ENCODE measurements around the gene TIMP3.

Gene TIMP3

GRCh38 chr22:32788904-32789624, 12.4 kb upstream of the TIMP3 start:
- DNase-seq (ENCODE audit: low read depth, low spot score) = no peak
- no peak overlapping the region for H3K9ac ChIP-seq (ENCODE audit: insufficient read length, low read depth)
- no peak overlapping the region for H3K4me3 ChIP-seq (ENCODE audit: insufficient read length, low read depth)
- H3K36me3 ChIP-seq (ENCODE audit: insufficient read depth, insufficient read length, low read length) = no peaks in the 10 kb centered on the region
- no peaks in the 10 kb centered on the region; the same call in 1 of the 2 replicates for H3K9me3 ChIP-seq (ENCODE audit: insufficient read depth, low read length)
- no peaks in the 10 kb centered on the region for H3K27me3 ChIP-seq (ENCODE audit: insufficient read depth, insufficient read length)
- TF ChIP-seq ZNF274 (IDR thresholded peaks at IDR 0.05; ENCODE audit: low read depth, low read length) (no peak), SUZ12 (IDR thresholded peaks at IDR 0.05; ENCODE audit: extremely low read depth, insufficient read depth, insufficient read length) (no peak), YY1 (IDR thresholded peaks at IDR 0.05; ENCODE audit: insufficient read depth, insufficient read length) (no peak)
- no peaks in the 10 kb centered on the region for H3K4me1 ChIP-seq (ENCODE audit: insufficient read depth, insufficient read length)

- DNase-seq (ENCODE audit: low read depth, low spot score) = no peak
- no peaks in the 10 kb centered on the region for H3K27me3 ChIP-seq (ENCODE audit: insufficient read depth, insufficient read length)
- no peaks in the 10 kb centered on the region for H3K4me1 ChIP-seq (ENCODE audit: insufficient read depth, insufficient read length)
- TF ChIP-seq ZNF274 (IDR thresholded peaks at IDR 0.05; ENCODE audit: low read depth, low read length) (no peak), YY1 (IDR thresholded peaks at IDR 0.05; ENCODE audit: insufficient read depth, insufficient read length) (no peak), SUZ12 (IDR thresholded peaks at IDR 0.05; ENCODE audit: extremely low read depth, insufficient read depth, insufficient read length) (no peak)
- H3K9ac ChIP-seq (ENCODE audit: insufficient read length, low read depth) = no peak overlapping the region
- no peak overlapping the region for H3K4me3 ChIP-seq (ENCODE audit: insufficient read length, low read depth)
- no peaks in the 10 kb centered on the region for H3K36me3 ChIP-seq (ENCODE audit: insufficient read depth, insufficient read length, low read length)
- H3K9me3 ChIP-seq (ENCODE audit: insufficient read depth, low read length) = no peaks in the 10 kb centered on the region; the same call in 1 of the 2 replicates
Observed at GRCh38 chr22:32789797-32790620, 11.5 kb upstream of the TIMP3 start.

GRCh38 chr22:32791056-32791455, 10.4 kb upstream of the TIMP3 start:
- Histone ChIP-seq H3K4me3 (ENCODE audit: insufficient read length, low read depth) (no peak overlapping the region), H3K4me1 (ENCODE audit: insufficient read depth, insufficient read length) (no peaks in the 10 kb centered on the region), H3K27me3 (ENCODE audit: insufficient read depth, insufficient read length) (no peaks in the 10 kb centered on the region), H3K9me3 (ENCODE audit: insufficient read depth, low read length) (no peaks in the 10 kb centered on the region; the same call in 1 of the 2 replicates), H3K9ac (ENCODE audit: insufficient read length, low read depth) (no peak overlapping the region), H3K36me3 (ENCODE audit: insufficient read depth, insufficient read length, low read length) (no peaks in the 10 kb centered on the region)
- DNase-seq (ENCODE audit: low read depth, low spot score) = no peak
- no peak for TF ChIP-seq YY1 (IDR thresholded peaks at IDR 0.05; ENCODE audit: insufficient read depth, insufficient read length)

GRCh38 chr22:32791485-32791884, 10.0 kb upstream of the TIMP3 start:
- Histone ChIP-seq H3K27me3 (ENCODE audit: insufficient read depth, insufficient read length) (no peaks in the 10 kb centered on the region), H3K9ac (ENCODE audit: insufficient read length, low read depth) (no peak overlapping the region), H3K36me3 (ENCODE audit: insufficient read depth, insufficient read length, low read length) (no peaks in the 10 kb centered on the region), H3K4me1 (ENCODE audit: insufficient read depth, insufficient read length) (no peaks in the 10 kb centered on the region), H3K9me3 (ENCODE audit: insufficient read depth, low read length) (no peaks in the 10 kb centered on the region; the same call in 1 of the 2 replicates), H3K4me3 (ENCODE audit: insufficient read length, low read depth) (no peak overlapping the region)
- TF ChIP-seq SUZ12 (IDR thresholded peaks at IDR 0.05; ENCODE audit: extremely low read depth, insufficient read depth, insufficient read length) (no peak), YY1 (IDR thresholded peaks at IDR 0.05; ENCODE audit: insufficient read depth, insufficient read length) (no peak), ZNF274 (IDR thresholded peaks at IDR 0.05; ENCODE audit: low read depth, low read length) (no peak)
- no peak for DNase-seq (ENCODE audit: low read depth, low spot score)

GRCh38 chr22:32793589-32793988, 7.9 kb upstream of the TIMP3 start:
- Histone ChIP-seq H3K4me3 (ENCODE audit: insufficient read length, low read depth) (no peak overlapping the region), H3K36me3 (ENCODE audit: insufficient read depth, insufficient read length, low read length) (no peaks in the 10 kb centered on the region), H3K4me1 (ENCODE audit: insufficient read depth, insufficient read length) (peaks cover 4% of the 10 kb centered on the region), H3K9ac (ENCODE audit: insufficient read length, low read depth) (no peak overlapping the region), H3K9me3 (ENCODE audit: insufficient read depth, low read length) (no peaks in the 10 kb centered on the region; the same call in 1 of the 2 replicates), H3K27me3 (ENCODE audit: insufficient read depth, insufficient read length) (no peaks in the 10 kb centered on the region)
- DNase-seq (ENCODE audit: low read depth, low spot score) = no peak
- no peak for TF ChIP-seq ZNF274 (IDR thresholded peaks at IDR 0.05; ENCODE audit: low read depth, low read length)
- TF ChIP-seq YY1 (IDR thresholded peaks at IDR 0.05; ENCODE audit: insufficient read depth, insufficient read length) = no peak

GRCh38 chr22:32794449-32795213, 6.9 kb upstream of the TIMP3 start:
- TF ChIP-seq YY1 (IDR thresholded peaks at IDR 0.05; ENCODE audit: insufficient read depth, insufficient read length) = no peak
- no peak for TF ChIP-seq SUZ12 (IDR thresholded peaks at IDR 0.05; ENCODE audit: extremely low read depth, insufficient read depth, insufficient read length)
- TF ChIP-seq ZNF274 (IDR thresholded peaks at IDR 0.05; ENCODE audit: low read depth, low read length) = no peak
- no peaks in the 10 kb centered on the region for H3K27me3 ChIP-seq (ENCODE audit: insufficient read depth, insufficient read length)
- H3K9ac ChIP-seq (ENCODE audit: insufficient read length, low read depth) = no peak overlapping the region
- H3K4me1 ChIP-seq (ENCODE audit: insufficient read depth, insufficient read length) = peaks cover 4% of the 10 kb centered on the region
- DNase-seq (ENCODE audit: low read depth, low spot score) = no peak
- no peaks in the 10 kb centered on the region for H3K36me3 ChIP-seq (ENCODE audit: insufficient read depth, insufficient read length, low read length)
- no peaks in the 10 kb centered on the region; the same call in 1 of the 2 replicates for H3K9me3 ChIP-seq (ENCODE audit: insufficient read depth, low read length)
- H3K4me3 ChIP-seq (ENCODE audit: insufficient read length, low read depth) = no peak overlapping the region

- no peak for DNase-seq (ENCODE audit: low read depth, low spot score)
- Histone ChIP-seq H3K4me1 (ENCODE audit: insufficient read depth, insufficient read length) (peaks cover 4% of the 10 kb centered on the region), H3K9me3 (ENCODE audit: insufficient read depth, low read length) (no peaks in the 10 kb centered on the region; the same call in 1 of the 2 replicates), H3K36me3 (ENCODE audit: insufficient read depth, insufficient read length, low read length) (no peaks in the 10 kb centered on the region), H3K4me3 (ENCODE audit: insufficient read length, low read depth) (no peak overlapping the region), H3K9ac (ENCODE audit: insufficient read length, low read depth) (no peak overlapping the region), H3K27me3 (ENCODE audit: insufficient read depth, insufficient read length) (no peaks in the 10 kb centered on the region)
- no peak for TF ChIP-seq YY1 (IDR thresholded peaks at IDR 0.05; ENCODE audit: insufficient read depth, insufficient read length)
- no peak for TF ChIP-seq SUZ12 (IDR thresholded peaks at IDR 0.05; ENCODE audit: extremely low read depth, insufficient read depth, insufficient read length)
- TF ChIP-seq ZNF274 (IDR thresholded peaks at IDR 0.05; ENCODE audit: low read depth, low read length) = no peak
Observed at GRCh38 chr22:32795214-32795596, 6.3 kb upstream of the TIMP3 start.
